OCI-LY3 (cell line): ENCODE data around the gene TMEM270.

Experiments
- H2AFZ ChIP-seq: fragments of 200-600, 300-600 bp; shearing (Covaris generic); 2 replicates; pipeline ENCODE4 v1.6.0; 2014; ENCODE audit warnings: antibody characterized with exemption, low read depth, low read length
- H3K27ac ChIP-seq: fragments of 200-600, 300-600 bp; sonication (generic); 2 replicates; pipeline ENCODE4 v1.5.1; 2014; ENCODE audit warnings: mild to moderate bottlenecking, low read length, moderate library complexity, mixed read lengths
- H3K27me3 ChIP-seq: fragments of 200-600, 300-600 bp; sonication (generic); 2 replicates; pipeline ENCODE4 v1.6.1; 2014; ENCODE audit warnings: low read depth, low read length, mixed read lengths
- H3K36me3 ChIP-seq: fragments of 200-600, 300-600 bp; sonication (generic); replicated peaks from 2 replicates; pipeline ENCODE3; 2014; ENCODE audit warnings: low read depth, low read length, mixed read lengths
- H3K4me1 ChIP-seq: fragments of 300-600, 200-600 bp; sonication (generic); 2 replicates; pipeline ENCODE4 v1.6.1; 2014; ENCODE audit warnings: low read length, mixed read lengths
- H3K4me2 ChIP-seq: fragments of 200-600, 300-600 bp; sonication (generic); 2 replicates; pipeline ENCODE4 v1.6.1; 2014; ENCODE audit warnings: low read length, mixed read lengths
- H3K4me3 ChIP-seq: fragments of 300-600, 200-600 bp; sonication (generic); 2 replicates; pipeline ENCODE4 v1.5.1; 2014; ENCODE audit warnings: antibody characterized with exemption, mild to moderate bottlenecking, low read length, moderate library complexity
- H3K79me2 ChIP-seq: fragments of 300-600, 200-600 bp; shearing (Covaris generic); 2 replicates; pipeline ENCODE4 v1.6.1; 2014; ENCODE audit warnings: mild to moderate bottlenecking, low read length, mixed read lengths
- H3K9ac ChIP-seq: fragments of 300-600, 200-600 bp; shearing (Covaris generic); 2 replicates; pipeline ENCODE4 v1.6.0; 2014; ENCODE audit warnings: mild to moderate bottlenecking, low read length, moderate library complexity
- H3K9me3 ChIP-seq: fragments of 200-600, 300-600 bp; shearing (Covaris generic); 2 replicates; pipeline ENCODE4 v1.6.1; 2014; ENCODE audit warnings: low read length, mixed read lengths; ENCODE audit not compliant: insufficient read depth
- H4K20me1 ChIP-seq: fragments of 200-600, 300-600 bp; sonication (generic); 2 replicates; pipeline ENCODE4 v1.6.1; 2016; ENCODE audit warnings: low read length, mixed read lengths; ENCODE audit not compliant: insufficient read depth
- CTCF ChIP-seq: fragments of 200-600, 300-600 bp; sonication (generic); IDR thresholded peaks from 2 replicates; pipeline ENCODE4 v1.5.1; 2014; ENCODE audit warnings: antibody characterized with exemption, low read length, low read depth
- EZH2phosphoT487 ChIP-seq: fragments of 200-600 bp; shearing (Covaris generic); IDR thresholded peaks from 2 replicates; pipeline ENCODE4 v1.6.1; 2018; ENCODE audit warnings: antibody characterized with exemption, mixed run types, low read depth

TMEM270 gene

GRCh38 chr7:73830681-73831583, 30.0 kb upstream of the TMEM270 start, which contains the start of gene CLDN4:
Gene CLDN4 (plus strand): TSS chr7:73830996. CDS start chr7:73831202, 206 bp downstream.
- TF ChIP-seq EZH2phosphoT487: no peak
- no peak for TF ChIP-seq CTCF
- H4K20me1 ChIP-seq: no peaks in the 10 kb centered on the region
- no peaks in the 10 kb centered on the region for H3K9me3 ChIP-seq
- H2AFZ ChIP-seq: no peak within 1 kb of the TSS
- no peak within 1 kb of the TSS for H3K4me2 ChIP-seq
- H3K36me3 ChIP-seq: no peaks in the 10 kb centered on the region
- no peaks in the 10 kb centered on the region for H3K79me2 ChIP-seq
- no peak within 1 kb of the TSS for H3K27ac ChIP-seq
- H3K9ac ChIP-seq: no peak within 1 kb of the TSS
- peaks cover 41% of the 10 kb centered on the region for H3K4me1 ChIP-seq
- H3K4me3 ChIP-seq: no peak within 1 kb of the TSS
- H3K27me3 ChIP-seq: no peaks in the 10 kb centered on the region

GRCh38 chr7:73831584-73831833, 29.4 kb upstream of the TMEM270 start:
- peaks cover 35% of the 10 kb centered on the region for H3K4me1 ChIP-seq
- no peaks in the 10 kb centered on the region for H3K79me2 ChIP-seq
- H4K20me1 ChIP-seq: no peaks in the 10 kb centered on the region
- no peaks in the 10 kb centered on the region for H3K9me3 ChIP-seq
- no peak overlapping the region for H3K27ac ChIP-seq
- H3K4me2 ChIP-seq: no peak overlapping the region
- H3K27me3 ChIP-seq: no peaks in the 10 kb centered on the region
- no peaks in the 10 kb centered on the region for H3K36me3 ChIP-seq
- TF ChIP-seq EZH2phosphoT487 (no peak), CTCF (no peak)
- H2AFZ ChIP-seq: no peak overlapping the region
- H3K9ac ChIP-seq: no peak overlapping the region
- H3K4me3 ChIP-seq: no peak overlapping the region

- Histone ChIP-seq H4K20me1 (no peaks in the 10 kb centered on the region), H3K4me3 (no peak overlapping the region), H3K9ac (no peak overlapping the region), H3K36me3 (no peaks in the 10 kb centered on the region), H2AFZ (no peak overlapping the region; the same call in 1 of the 2 replicates), H3K4me1 (peaks cover 29% of the 10 kb centered on the region), H3K9me3 (no peaks in the 10 kb centered on the region), H3K27ac (no peak overlapping the region), H3K4me2 (peak overlapping the region; percentile 37; the same call in 1 of the 2 replicates), H3K27me3 (no peaks in the 10 kb centered on the region), H3K79me2 (no peaks in the 10 kb centered on the region)
- TF ChIP-seq EZH2phosphoT487 (no peak), CTCF (no peak)
These were observed 28.9 kb upstream of the TMEM270 start for GRCh38 chr7:73831834-73832651.

- Histone ChIP-seq H3K9ac (no peak overlapping the region), H3K27me3 (no peaks in the 10 kb centered on the region), H3K9me3 (no peaks in the 10 kb centered on the region), H3K27ac (no peak overlapping the region), H2AFZ (no peak overlapping the region), H3K36me3 (no peaks in the 10 kb centered on the region), H4K20me1 (no peaks in the 10 kb centered on the region), H3K4me3 (no peak overlapping the region), H3K79me2 (no peaks in the 10 kb centered on the region), H3K4me2 (0 out of 2 replicates have a peak overlapping the region, but pooled peaks have one; percentile 37), H3K4me1 (peaks cover 22% of the 10 kb centered on the region)
- TF ChIP-seq EZH2phosphoT487: no peak
- no peak for TF ChIP-seq CTCF
These were observed 28.2 kb upstream of the TMEM270 start for GRCh38 chr7:73832806-73833205.
